Suppressor macrophage treated with lipopolysaccharide for 4 hours (primary cell): ENCODE measurements around the gene ARHGEF38.
A peak's percentile ranks its signal among the peaks of the same experiment; 100 is the strongest.
"Not testable (repeated sequence)": the region's sequence is repeated elsewhere in the genome, so short reads cannot be mapped to it uniquely, and the experiment has no call there.

Source experiments
- DNase-seq: peaks from one replicate; pipeline ENCODE4 v3.0.0-alpha.2; 2020

Gene ARHGEF38

GRCh38 chr4:105659190-105659589, 106.8 kb downstream of the ARHGEF38 start:
- no peak for DNase-seq

GRCh38 chr4:105661028-105661427, 108.6 kb downstream of the ARHGEF38 start:
- DNase-seq: no peak

GRCh38 chr4:105662935-105663675, 110.7 kb downstream of the ARHGEF38 start:
- DNase-seq: peak; percentile 25

DNA sequence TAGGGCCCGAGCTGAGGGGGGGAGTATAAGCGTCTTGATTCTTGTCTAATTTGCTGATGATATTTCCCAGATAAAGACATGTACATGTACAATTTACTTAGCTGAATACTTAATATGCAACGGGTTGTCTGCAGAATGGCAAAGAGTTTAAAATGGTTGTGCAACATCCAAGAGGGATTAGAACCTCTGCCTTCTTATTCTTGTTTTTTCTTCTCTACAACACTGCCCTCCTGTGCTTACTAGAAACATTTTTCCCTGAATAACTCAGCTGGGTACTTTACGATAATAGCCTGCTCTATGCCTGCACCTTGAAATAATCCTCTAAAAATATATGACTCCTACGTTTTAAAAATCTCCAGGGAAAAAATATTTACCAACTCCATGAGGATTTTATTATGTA, 114.3 kb downstream of the ARHGEF38 start:
- peak; percentile 21 for DNase-seq

GRCh38 chr4:105670684-105671083, 118.3 kb downstream of the ARHGEF38 start:
- no peak for DNase-seq

DNA sequence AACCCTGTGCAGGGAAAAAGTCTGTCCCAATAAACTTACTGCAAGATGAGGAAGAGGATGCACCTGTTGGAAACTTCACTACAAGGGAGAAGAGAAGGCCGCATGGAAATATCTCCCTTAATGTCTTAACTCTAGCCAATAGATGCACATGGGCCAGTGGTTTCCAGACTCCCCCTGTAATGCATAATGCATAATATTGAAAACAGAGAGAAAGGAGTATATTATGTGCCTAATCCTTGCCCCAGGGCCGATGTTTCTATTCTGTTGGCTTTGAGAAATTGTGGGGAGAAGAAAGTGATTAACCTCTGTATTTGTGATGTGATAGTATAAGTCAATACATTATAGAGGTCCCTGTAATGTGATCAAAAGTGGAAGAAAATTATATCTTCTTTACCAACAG, 118.9 kb downstream of the ARHGEF38 start:
- no peak for DNase-seq

DNA sequence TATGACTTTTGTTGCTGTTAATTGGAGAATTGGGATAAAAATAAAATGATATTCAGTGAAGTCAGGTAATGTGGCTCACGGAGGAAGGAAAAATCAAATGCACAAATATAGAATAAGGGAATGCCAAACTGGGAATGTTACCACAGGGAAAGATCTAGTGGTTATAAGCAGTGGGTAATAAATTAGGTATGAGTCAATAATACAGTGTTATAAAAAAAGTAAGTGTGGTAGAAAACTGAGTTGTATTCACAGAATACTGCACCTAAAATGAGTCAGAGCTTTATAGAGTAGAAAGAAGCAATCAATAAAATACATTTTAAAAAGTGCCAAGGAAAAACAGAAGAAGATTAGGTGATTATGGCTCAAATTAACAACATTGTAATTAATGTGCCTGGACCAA, 121.6 kb downstream of the ARHGEF38 start:
- no peak for DNase-seq

DNA sequence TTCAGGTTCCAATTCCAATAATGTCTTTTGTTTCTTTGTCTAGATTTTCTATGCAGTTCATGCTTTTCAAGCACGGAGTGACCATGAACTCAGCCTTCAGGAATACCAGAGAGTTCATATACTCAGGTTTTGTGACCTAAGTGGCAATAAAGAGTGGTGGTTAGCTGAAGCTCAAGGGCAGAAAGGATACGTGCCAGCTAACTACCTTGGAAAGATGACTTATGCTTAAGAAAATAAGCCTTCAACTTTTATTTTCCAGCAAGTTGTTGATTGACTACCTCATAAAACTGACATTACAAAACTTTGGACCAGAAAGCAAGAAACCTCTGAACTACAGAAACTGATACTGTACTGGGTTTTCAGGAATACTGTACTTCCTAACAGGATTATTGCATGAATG, 125.3 kb downstream of the ARHGEF38 start:
- DNase-seq: no peak

- no peak for DNase-seq
Measured at GRCh38 chr4:105679186-105679585, 126.8 kb downstream of the ARHGEF38 start.

GRCh38 chr4:105683038-105683437, 130.6 kb downstream of the ARHGEF38 start:
- DNase-seq: no peak

DNA sequence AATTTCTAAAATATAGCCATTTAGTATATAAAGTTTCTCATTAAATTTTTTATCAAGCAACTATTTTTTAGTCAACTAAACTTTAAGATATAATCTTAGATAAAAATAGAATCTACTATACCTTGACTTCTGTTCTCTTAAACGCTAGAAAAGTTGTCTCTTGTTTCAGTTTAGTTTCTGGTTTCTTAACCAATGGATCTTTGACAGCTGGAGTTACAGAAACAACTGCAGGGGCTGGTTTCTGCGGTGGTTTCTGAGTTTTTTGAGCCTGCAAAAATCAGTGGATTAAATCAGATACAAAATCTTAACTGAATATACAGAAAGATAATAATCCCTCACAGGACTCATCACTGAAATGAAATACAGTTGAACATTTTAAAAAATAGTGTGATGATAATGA, 134.2 kb downstream of the ARHGEF38 start:
- DNase-seq: no peak

- not testable (repeated sequence) for DNase-seq
Measured at GRCh38 chr4:105694812-105695211, 142.4 kb downstream of the ARHGEF38 start.

DNA sequence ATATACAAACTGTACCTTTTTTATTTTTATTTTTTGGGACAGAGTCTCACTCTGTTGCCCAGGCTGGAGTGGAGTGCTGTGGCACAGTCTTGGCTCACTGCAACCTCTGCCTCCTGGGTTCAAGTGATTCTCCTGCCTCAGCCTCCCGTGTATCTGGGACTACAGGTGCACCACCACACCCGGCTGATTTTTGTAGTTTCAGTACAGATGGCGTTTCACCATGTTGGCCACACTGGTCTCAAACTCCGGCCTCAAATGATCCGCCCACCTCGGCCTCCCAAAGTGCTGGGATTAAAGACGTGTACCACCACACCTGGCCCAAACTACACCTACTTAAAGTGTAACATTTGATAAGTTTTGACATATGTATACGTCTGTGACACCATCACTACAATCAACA, 143.4 kb downstream of the ARHGEF38 start:
- DNase-seq: not testable (repeated sequence)

- DNase-seq: no peak
Measured at GRCh38 chr4:105698607-105699006, 146.2 kb downstream of the ARHGEF38 start.

- peak; percentile 41 for DNase-seq
Measured at GRCh38 chr4:105707782-105708180, 155.4 kb downstream of the ARHGEF38 start.

- DNase-seq: peak; percentile 95
Measured at GRCh38 chr4:105708181-105709080, 156.0 kb downstream of the ARHGEF38 start, which contains the start of the genes GSTCD and INTS12. GSTCD (plus strand) TSS chr4:105708784; CDS start chr4:105717614, 8,830 bp downstream. INTS12 (minus strand) TSS chr4:105708689; CDS start chr4:105700005, 8,684 bp downstream.

GRCh38 chr4:105709081-105709450, 156.6 kb downstream of the ARHGEF38 start:
- DNase-seq: peak; percentile 15

- DNase-seq: no peak
Measured at GRCh38 chr4:105710012-105710600, 157.7 kb downstream of the ARHGEF38 start.

DNA sequence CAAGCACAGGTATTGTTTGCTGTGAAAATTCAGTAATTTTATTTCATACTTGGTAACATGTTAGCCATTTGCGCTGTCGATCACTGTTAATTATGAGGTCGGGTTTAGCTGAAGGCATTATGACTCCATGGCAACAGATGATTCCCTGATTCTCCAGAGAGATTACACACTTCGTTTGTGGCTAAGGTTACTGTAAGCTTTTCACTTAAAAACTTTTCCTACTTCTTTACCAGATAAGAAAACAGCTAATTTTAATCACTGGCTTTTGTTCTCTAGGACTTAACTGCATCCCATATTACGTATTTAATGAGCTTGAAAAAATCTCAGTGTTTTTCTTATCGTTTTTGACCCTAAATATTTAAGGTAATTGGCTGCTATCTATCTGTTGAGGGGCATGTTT, 158.3 kb downstream of the ARHGEF38 start:
- DNase-seq: no peak

DNA sequence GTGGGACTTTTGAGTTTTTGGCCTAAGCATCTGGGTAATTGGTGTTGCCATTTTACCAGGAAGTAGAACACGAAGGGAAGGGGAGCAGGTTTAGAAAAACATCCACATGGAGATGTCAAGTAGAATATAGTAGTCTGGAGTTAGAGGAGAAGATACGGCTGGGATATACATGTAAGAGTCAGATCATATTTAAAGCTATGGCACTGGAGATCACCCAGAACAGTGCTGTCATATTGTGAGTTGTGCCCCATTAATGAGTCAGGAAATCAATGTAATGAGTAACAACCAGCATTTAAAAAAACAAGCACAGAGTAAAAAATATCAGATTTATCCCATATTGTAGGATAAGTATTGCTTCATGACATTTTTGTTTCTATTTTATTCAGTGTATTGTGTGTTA, 160.3 kb downstream of the ARHGEF38 start:
- DNase-seq: no peak

DNA sequence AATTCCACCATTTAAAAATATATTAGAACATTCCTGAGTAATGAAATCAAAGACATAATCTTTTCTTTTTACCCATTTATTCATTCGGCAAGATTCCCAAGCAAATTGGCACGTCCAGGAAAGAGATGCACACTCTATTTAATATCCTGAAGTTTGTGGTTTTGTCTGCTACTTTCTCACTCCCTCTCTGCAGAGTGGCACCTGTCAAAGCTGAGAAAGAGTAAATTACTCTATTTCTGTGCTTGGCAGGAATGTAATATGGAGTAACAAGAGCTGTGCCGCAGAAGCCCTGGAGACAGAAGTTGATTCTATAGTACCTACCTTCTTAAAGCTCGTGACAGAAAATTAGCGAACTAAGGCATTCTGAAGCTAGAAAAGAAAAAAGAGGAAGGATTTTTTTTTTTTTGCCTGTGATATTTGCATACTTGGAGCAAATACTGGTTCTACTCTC, 161.7 kb downstream of the ARHGEF38 start:
- peak; percentile 54 for DNase-seq

DNA sequence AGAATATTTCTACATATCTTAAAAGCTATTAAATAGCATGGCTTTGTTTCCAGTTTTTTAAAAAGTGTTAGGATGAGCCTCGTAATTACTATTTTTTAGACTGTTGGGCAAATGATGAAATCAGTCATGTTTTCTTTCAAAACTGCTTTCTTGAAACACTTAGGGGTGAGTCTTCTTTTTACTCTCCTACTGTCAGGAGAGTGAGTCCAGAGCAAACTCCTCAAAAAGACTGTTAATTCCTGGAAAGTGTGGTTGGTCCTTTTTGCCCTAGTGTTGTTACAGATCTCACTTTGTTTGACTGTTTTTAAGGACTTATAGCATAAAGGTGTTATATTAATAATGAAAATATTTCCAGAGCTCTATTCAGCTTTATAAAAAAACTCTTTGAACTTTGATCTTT, 162.5 kb downstream of the ARHGEF38 start:
- DNase-seq: peak; percentile 20

DNA sequence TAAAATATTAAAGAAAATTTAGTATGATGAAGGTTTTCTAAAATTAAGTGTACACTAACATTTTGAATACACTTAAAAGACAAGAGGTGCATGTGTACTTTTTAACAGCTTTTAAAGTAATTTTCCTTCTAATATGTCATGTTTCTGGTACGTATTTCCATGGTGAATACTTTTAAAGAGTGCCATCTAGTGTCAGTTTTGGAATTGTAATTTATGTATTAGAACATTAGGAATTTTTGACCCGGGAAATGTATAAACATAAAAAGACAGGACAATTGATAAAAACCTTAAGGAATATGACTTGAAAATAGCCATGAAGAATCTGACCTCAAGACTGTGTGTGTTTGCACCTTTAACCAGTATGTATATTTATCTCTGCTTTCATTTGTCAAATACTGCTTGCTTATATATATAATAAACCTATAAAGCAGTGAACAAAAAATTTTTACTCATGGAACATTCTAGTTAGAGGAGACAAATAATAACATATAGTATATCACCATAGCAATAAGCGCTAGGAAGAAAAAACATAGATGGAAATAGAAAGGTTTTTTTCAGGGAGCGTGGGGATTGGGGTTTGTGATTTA, 163.4 kb downstream of the ARHGEF38 start:
- DNase-seq: peak; percentile 68
